Testis (tissue), 2 donors: ENCODE results near the gene SIPA1.

Experiments
- CTCF ChIP-seq, 3 experiments: fragments of 450-650 bp in 2 of 3; fragments of 200-600 bp in 1 of 3; sonication (generic) in 1 of 3; IDR thresholded peaks; one replicate each; pipeline ENCODE4 v1.5.1; 2016 to 2019; ENCODE audit warnings: antibody characterized with exemption in 3 of 3, mild to moderate bottlenecking in 2 of 3, moderate library complexity in 1 of 3
- POLR2A ChIP-seq: fragments of 450-650 bp; IDR thresholded peaks from one replicate; pipeline ENCODE4 v1.6.1; 2017; ENCODE audit warnings: antibody characterized with exemption, mild to moderate bottlenecking, moderate library complexity

GRCh38 chr11:65616575-65617001 is 21.3 kb upstream of the SIPA1 start:
- TF ChIP-seq CTCF (IDR thresholded peaks at IDR 0.05) (no peak), POLR2A (no peak)
